Lung (tissue), 12 donors: ENCODE measurements around the gene PLEKHG4B. TPM values are rescaled to one million over a fixed set of nuclear protein-coding genes. Genes with fewer than 3 reads are reported as not detected.

Source experiments
- ATAC-seq: fragments of 200-7000 bp; cut with Tn5 transposase; one replicate; pipeline ENCODE4 v1.9.1; 2020; ENCODE audit warnings: moderate number of reproducible peaks; ENCODE audit not compliant: insufficient read depth, low FRiP score
- DNase-seq, 3 donors: peaks; one replicate each; pipeline ENCODE4 v3.0.0-alpha.2; 2013 to 2017
- H3K27ac ChIP-seq, 2 donors: one replicate each; pipeline ENCODE4 v1.5.1; 2013; ENCODE audit warnings: mild to moderate bottlenecking in 2 of 2, moderate library complexity in 2 of 2, control low read depth in 1 of 2, inconsistent platforms in 1 of 2, low read depth in 1 of 2, low read length in 1 of 2
- H3K27me3 ChIP-seq, 3 donors: one replicate each; pipeline ENCODE4 v1.5.1; 2013; ENCODE audit warnings: low read length in 2 of 3; ENCODE audit not compliant: control insufficient read depth in 3 of 3, insufficient read depth in 3 of 3
- H3K36me3 ChIP-seq, 4 donors: one replicate each; pipeline ENCODE4 v1.5.1; 2013; ENCODE audit warnings: low read length in 4 of 4, mild to moderate bottlenecking in 1 of 4, moderate library complexity in 1 of 4; ENCODE audit not compliant: control insufficient read depth in 4 of 4, insufficient read depth in 4 of 4
- H3K4me1 ChIP-seq, 5 donors: one replicate each; pipeline ENCODE4 v1.5.1; 2013; ENCODE audit warnings: low read length in 5 of 5, mild to moderate bottlenecking in 2 of 5, moderate library complexity in 1 of 5; ENCODE audit not compliant: control insufficient read depth in 5 of 5, insufficient read depth in 5 of 5
- H3K4me3 ChIP-seq: one replicate; pipeline ENCODE4 v1.5.1; 2013; ENCODE audit warnings: mild to moderate bottlenecking, control low read depth, moderate library complexity
- H3K9ac ChIP-seq, 2 donors: one replicate each; pipeline ENCODE4 v1.5.1; 2013; ENCODE audit warnings: low read length in 2 of 2, control low read depth in 1 of 2; ENCODE audit not compliant: insufficient read depth in 1 of 2
- H3K9me3 ChIP-seq, 4 donors: one replicate each; pipeline ENCODE4 v1.5.1; 2013; ENCODE audit warnings: low read length in 3 of 4, mild to moderate bottlenecking in 1 of 4, moderate library complexity in 1 of 4; ENCODE audit not compliant: control insufficient read depth in 4 of 4, insufficient read depth in 3 of 4
- CTCF ChIP-seq: IDR thresholded peaks from 2 replicates; pipeline ENCODE4 v1.5.1; 2012; ENCODE audit warnings: mild to moderate bottlenecking; ENCODE audit errors: control extremely low read depth, extremely low read depth
- WGBS, 2 donors: extraction: QIAGEN DNeasy Blood & Tissue Kit; methylation state at CpG; one replicate each; pipeline ENCODE4 v1.1.7; 2013; 5-methylcytosine and 5-hydroxymethylcytosine counted together
- polyA plus RNA-seq, 2 donors: library from polyadenylated mRNA; stranded (reverse); fragments of 200-250 nt; gene quantifications; one replicate each; pipeline ENCODE4 v1.2.1, GENCODE V29; 2013
- total RNA-seq, 2 donors: library from RNA; depleted of rRNA in 1 of 2; stranded (reverse); fragments of >200 nt in 1 of 2; gene quantifications; one replicate each; pipeline ENCODE4 v1.2.1, GENCODE V29; 2014 to 2021
- donor health status: control.
- donor health status: control.
- donor health status: Bipolar disorder and iron deficiency.
- donor health status: healthy.
- donor health status: DM: yes; HTN: yes; CAD: no.

PLEKHG4B gene
- total and polyA plus RNA-seq, 4 donors, result 0.24 to 4.7 (median 3.0) TPM

GRCh38 chr5:182126-182525 is 90.2 kb downstream of the PLEKHG4B start:
- no peak for DNase-seq
- Histone ChIP-seq H3K27ac (no peak overlapping the region), H3K36me3 (peaks cover 0 to 5% (median 0%) of the 10 kb centered on the region in 4 donors), H3K9ac (no peak overlapping the region), H3K27me3 (no peaks in the 10 kb centered on the region), H3K4me1 (no peaks in the 10 kb centered on the region), H3K9me3 (no peaks in the 10 kb centered on the region), H3K4me3 (no peak overlapping the region)
- TF ChIP-seq CTCF, result no peak
- 94 to 97% methylated on average over 12 of the region's 12 CpGs for WGBS, 2 donors
- no peak for ATAC-seq

- WGBS, 2 donors, result 79 to 94% methylated on average over 7 of the region's 7 CpGs
- Histone ChIP-seq H3K27ac (no peak overlapping the region), H3K9me3 (no peaks in the 10 kb centered on the region), H3K4me3 (no peak overlapping the region), H3K36me3 (peaks cover 0 to 5% (median 0%) of the 10 kb centered on the region in 4 donors), H3K4me1 (peaks cover 0 to 3% (median 0%) of the 10 kb centered on the region in 5 donors), H3K9ac (no peak overlapping the region), H3K27me3 (no peaks in the 10 kb centered on the region)
- TF ChIP-seq CTCF, result no peak
- DNase-seq (no peak), ATAC-seq (no peak)
These were observed 92.5 kb downstream of the PLEKHG4B start for GRCh38 chr5:184471-184870.

GRCh38 chr5:185095-186070 is 93.4 kb downstream of the PLEKHG4B start:
- H3K9me3 ChIP-seq, result no peaks in the 10 kb centered on the region
- H3K4me3 ChIP-seq, result no peak overlapping the region
- no peak for TF ChIP-seq CTCF
- peaks cover 0 to 6% (median 0%) of the 10 kb centered on the region in 3 donors for H3K27me3 ChIP-seq
- no peak for ATAC-seq
- H3K27ac ChIP-seq, result no peak overlapping the region
- WGBS, 2 donors, result 86 to 91% methylated on average over 21 of the region's 21 CpGs
- H3K36me3 ChIP-seq, result peaks cover 0 to 5% (median 0%) of the 10 kb centered on the region in 4 donors
- H3K9ac ChIP-seq, result no peak overlapping the region
- DNase-seq, result no peak
- peaks cover 0 to 3% (median 3%) of the 10 kb centered on the region in 5 donors for H3K4me1 ChIP-seq
